Measurements from ENCODE around the gene SYNE3. TPM values are rescaled to one million over a fixed set of nuclear protein-coding genes. Genes with fewer than 3 reads are reported as not detected.

The SYNE3 gene
- total RNA-seq, 4 donors from 2014 or later: 4.7 to 7.1 (median 5.1) TPM

DNA sequence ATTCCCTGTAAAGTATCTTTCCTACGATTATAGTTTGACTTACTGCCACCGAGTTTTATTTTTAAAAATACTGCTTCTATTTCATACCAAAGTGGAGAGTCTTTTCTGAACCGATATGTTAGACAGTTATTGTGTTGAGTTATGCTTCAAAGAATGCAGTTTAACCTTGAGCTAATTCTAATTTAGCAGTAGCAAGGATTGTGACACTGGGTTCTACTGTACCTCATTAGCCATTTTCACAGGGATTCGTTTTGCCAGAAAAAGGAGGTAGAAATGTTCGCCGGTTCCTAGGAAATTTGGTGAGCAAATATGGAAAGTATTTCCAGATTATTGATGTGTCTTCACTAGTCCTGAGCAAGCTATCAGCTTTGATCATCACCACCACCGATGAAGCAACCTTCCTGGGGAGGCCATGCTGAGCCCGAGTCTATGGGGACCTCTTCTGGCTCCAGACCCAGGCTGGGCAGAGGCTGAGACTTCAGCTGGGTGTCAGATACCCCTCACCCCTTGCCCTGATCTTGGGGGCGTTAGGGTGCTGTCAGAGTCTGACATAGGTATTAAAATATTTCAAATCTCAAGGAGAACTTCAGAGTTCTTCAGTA is 32.0 kb upstream of the SYNE3 start:
- Histone ChIP-seq H3K27me3 (no peaks in the 10 kb centered on the region), H3K4me1 (peaks cover 22 to 24% of the 10 kb centered on the region in 2 donors), H3K36me3 (no peaks in the 10 kb centered on the region), H3K4me3 (no peak overlapping the region), H3K27ac (peak overlapping the region in 3 of 4 donors; percentile 15 to 26 (median 21)), H3K9me3 (no peaks in the 10 kb centered on the region)
- TF ChIP-seq CTCF (IDR thresholded peaks at IDR 0.05 in 4 of 5, conservative IDR thresholded peaks at IDR 0.05 in 1 of 5) (no peak), POLR2A (IDR thresholded peaks at IDR 0.05) (no peak)
- ATAC-seq (no peak), DNase-seq (no peak)
- in situ Hi-C loops (cut with MboI; ENCODE audit: low sequenced_read_pairs in 4 of 4): loop anchor here in 2 of 4 donors (25.0 kb wide), 2 partner anchors 386 to 411 kb away; partner anchors contain the start of gene DICER1 (in 1 of the 2)
- intact Hi-C loops (cut with DNase I; ENCODE audit: low total_unique reads): no loop called here

DNA sequence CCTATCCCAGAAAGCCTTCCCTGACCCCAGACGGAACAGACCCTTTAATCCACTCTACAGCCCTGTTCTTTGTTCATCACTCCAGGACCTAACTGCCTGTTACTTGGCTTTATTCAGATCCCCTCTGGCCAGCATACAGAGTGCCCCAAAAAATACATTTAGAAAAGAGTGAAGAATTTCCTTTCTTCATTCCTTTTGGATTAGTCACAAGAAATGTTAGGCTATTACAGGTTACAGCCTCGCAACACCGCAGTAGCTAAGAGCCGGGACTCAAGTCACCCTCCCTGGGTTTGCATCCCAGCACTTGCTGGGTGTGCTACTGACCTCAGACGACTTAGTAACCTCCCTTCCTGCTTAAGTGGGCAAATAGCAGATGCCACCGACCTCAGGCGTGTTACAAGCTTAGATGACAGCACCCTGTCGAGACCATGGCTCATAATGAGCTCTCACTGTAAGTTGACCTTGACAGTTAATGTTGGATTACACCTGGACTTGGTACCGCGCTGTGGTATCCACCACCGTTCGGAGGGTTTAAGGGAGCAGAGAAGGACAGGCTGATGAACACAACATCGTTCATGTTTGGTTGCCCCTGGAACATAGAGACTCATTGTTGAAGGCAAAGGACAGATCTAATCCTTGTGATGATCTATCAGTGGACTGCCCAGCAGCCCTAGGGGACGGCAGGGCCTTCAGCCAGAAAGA is 31.3 kb upstream of the SYNE3 start:
- TF ChIP-seq POLR2A (IDR thresholded peaks at IDR 0.05) (no peak), CTCF (IDR thresholded peaks at IDR 0.05 in 4 of 5, conservative IDR thresholded peaks at IDR 0.05 in 1 of 5) (no peak)
- Histone ChIP-seq H3K4me3 (no peak overlapping the region), H3K4me1 (peaks cover 22 to 31% of the 10 kb centered on the region in 2 donors), H3K27me3 (no peaks in the 10 kb centered on the region), H3K36me3 (no peaks in the 10 kb centered on the region), H3K27ac (peak overlapping the region in 3 of 4 donors; percentile 15 to 26 (median 21)), H3K9me3 (no peaks in the 10 kb centered on the region)
- in situ Hi-C loops (cut with MboI; ENCODE audit: low sequenced_read_pairs in 4 of 4) (loop anchor here in 2 of 4 donors (25.0 kb wide), 2 partner anchors 385 to 410 kb away; partner anchors contain the start of gene DICER1 (in 1 of the 2)), intact Hi-C loops (cut with DNase I; ENCODE audit: low total_unique reads) (no loop called here)
- ATAC-seq: no peak
- no peak for DNase-seq

DNA sequence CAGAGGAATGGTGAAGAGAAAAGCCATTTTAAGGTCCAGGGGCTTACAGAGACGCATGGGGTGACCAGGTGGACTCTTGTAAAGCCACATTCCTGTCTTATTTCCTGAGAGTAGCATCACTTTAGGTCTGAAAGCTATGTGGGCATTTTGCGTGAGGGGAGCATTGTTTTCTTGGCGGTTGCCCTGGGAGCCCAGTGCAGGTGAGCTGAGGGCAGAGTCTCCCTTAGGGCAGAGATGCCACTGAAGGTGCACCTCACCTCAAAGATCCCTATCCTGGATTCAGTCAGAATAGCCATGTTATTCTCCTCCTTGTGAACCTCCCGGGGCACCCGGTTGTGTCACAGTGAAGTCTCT is 30.8 kb upstream of the SYNE3 start:
- Histone ChIP-seq H3K4me3 (no peak overlapping the region), H3K36me3 (no peaks in the 10 kb centered on the region), H3K9me3 (no peaks in the 10 kb centered on the region), H3K4me1 (peaks cover 23 to 35% of the 10 kb centered on the region in 2 donors), H3K27me3 (no peaks in the 10 kb centered on the region), H3K27ac (no peak overlapping the region)
- ATAC-seq: no peak
- in situ Hi-C loops (cut with MboI; ENCODE audit: low sequenced_read_pairs in 4 of 4) (loop anchor here in 2 of 4 donors (25.0 kb wide), 2 partner anchors 385 to 410 kb away; partner anchors contain the start of gene DICER1 (in 1 of the 2)), intact Hi-C loops (cut with DNase I; ENCODE audit: low total_unique reads) (no loop called here)
- no peak for DNase-seq
- TF ChIP-seq CTCF (IDR thresholded peaks at IDR 0.05 in 4 of 5, conservative IDR thresholded peaks at IDR 0.05 in 1 of 5) (no peak), POLR2A (IDR thresholded peaks at IDR 0.05) (no peak)

DNA sequence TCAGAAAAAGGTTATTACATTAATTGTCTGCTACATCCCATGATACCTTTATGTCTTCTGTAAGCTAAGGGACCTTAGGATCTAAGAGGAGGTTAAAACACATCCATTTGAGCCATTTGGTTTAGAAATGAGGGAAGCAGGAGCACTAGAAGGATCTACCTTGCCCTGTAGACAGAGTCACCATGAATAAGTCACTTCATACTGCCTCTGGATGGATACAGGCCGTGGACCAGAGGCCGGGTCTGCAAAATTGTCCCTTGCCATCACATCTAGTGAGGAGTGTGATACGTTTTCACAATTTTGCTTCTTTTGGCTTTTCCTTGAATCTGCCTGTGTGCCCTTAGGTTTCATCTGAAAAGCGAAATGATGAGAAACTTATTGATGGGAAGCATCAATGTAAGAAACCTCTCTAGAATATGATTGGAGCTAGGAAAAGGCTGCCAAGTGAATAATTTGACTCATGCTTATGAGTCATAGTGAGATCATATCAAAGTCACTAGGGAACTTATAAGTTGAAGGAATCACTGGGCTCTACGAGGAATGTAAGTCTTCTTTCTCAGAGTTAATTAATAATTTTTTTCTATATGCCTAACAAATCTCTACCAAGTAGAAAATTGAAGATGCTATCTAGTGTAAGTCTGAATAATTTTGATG is 29.2 kb upstream of the SYNE3 start:
- no peak for DNase-seq
- Histone ChIP-seq H3K36me3 (no peaks in the 10 kb centered on the region), H3K4me1 (peaks cover 35 to 47% of the 10 kb centered on the region in 2 donors), H3K4me3 (no peak overlapping the region), H3K9me3 (no peaks in the 10 kb centered on the region), H3K27me3 (no peaks in the 10 kb centered on the region), H3K27ac (peak overlapping the region; percentile 40 to 55 (median 46))
- peak; percentile 72 to 78 for ATAC-seq
- in situ Hi-C loops (cut with MboI; ENCODE audit: low sequenced_read_pairs in 4 of 4): loop anchor here in 2 of 4 donors (25.0 kb wide), 2 partner anchors 383 to 408 kb away; partner anchors contain the start of gene DICER1 (in 1 of the 2)
- no peak for TF ChIP-seq POLR2A (IDR thresholded peaks at IDR 0.05)
- TF ChIP-seq CTCF (IDR thresholded peaks at IDR 0.05 in 4 of 5, conservative IDR thresholded peaks at IDR 0.05 in 1 of 5): no peak
- intact Hi-C loops (cut with DNase I; ENCODE audit: low total_unique reads): no loop called here

All from gastrocnemius medialis (tissue), 4 donors.